ENCODE data around the gene SHOX. TPM values are rescaled to one million over a fixed set of nuclear protein-coding genes. Genes with fewer than 3 reads are reported as not detected.
A peak's percentile ranks its signal among the peaks of the same experiment; 100 is the strongest.

The SHOX gene
- polyA plus RNA-seq, 1 donor (not counting 4 experiments of a cell fraction or from before 2014, with no cell fraction given), result not detected

DNA sequence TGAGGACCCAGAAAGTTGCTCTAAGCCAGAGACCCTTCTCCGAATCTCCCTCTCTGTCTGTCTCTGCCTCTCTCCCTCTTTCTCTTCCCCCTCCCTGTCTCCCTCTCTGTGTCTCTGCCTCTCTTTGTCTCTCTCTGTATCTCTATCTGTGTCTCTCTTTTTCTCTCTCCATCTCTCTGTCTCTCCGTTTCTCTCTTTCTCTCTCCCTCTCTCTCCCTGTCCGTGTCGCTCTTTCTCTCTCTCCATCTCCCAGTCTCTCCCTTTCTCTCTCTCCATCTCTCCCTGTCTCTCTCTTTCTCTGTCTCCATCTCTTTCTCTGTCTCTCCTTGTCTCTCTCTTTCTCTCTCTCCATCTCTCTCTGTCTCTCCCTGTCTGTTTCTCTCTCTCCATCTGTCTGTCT, 2.6 kb upstream of the SHOX start:
- no peak for FAIRE-seq
- peaks cover 62% of the 10 kb centered on the region for H3K27me3 ChIP-seq (ENCODE audit: control insufficient read depth, extremely low read depth, insufficient read depth, low read length)
- TF ChIP-seq, protein P1, sequence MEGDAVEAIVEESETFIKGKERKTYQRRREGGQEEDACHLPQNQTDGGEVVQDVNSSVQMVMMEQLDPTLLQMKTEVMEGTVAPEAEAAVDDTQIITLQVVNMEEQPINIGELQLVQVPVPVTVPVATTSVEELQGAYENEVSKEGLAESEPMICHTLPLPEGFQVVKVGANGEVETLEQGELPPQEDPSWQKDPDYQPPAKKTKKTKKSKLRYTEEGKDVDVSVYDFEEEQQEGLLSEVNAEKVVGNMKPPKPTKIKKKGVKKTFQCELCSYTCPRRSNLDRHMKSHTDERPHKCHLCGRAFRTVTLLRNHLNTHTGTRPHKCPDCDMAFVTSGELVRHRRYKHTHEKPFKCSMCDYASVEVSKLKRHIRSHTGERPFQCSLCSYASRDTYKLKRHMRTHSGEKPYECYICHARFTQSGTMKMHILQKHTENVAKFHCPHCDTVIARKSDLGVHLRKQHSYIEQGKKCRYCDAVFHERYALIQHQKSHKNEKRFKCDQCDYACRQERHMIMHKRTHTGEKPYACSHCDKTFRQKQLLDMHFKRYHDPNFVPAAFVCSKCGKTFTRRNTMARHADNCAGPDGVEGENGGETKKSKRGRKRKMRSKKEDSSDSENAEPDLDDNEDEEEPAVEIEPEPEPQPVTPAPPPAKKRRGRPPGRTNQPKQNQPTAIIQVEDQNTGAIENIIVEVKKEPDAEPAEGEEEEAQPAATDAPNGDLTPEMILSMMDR (optimal IDR thresholded peaks at IDR 0.05 in 1 of 3, IDR thresholded peaks at IDR 0.05 in 1 of 3, conservative IDR thresholded peaks at IDR 0.05 in 1 of 3; ENCODE audit: extremely low read depth in 1 of 3, insufficient read depth in 2 of 3, low read length in 3 of 3), result no peak
- no peak for TF ChIP-seq EZH2 (IDR thresholded peaks at IDR 0.05; ENCODE audit: low read length)

DNA sequence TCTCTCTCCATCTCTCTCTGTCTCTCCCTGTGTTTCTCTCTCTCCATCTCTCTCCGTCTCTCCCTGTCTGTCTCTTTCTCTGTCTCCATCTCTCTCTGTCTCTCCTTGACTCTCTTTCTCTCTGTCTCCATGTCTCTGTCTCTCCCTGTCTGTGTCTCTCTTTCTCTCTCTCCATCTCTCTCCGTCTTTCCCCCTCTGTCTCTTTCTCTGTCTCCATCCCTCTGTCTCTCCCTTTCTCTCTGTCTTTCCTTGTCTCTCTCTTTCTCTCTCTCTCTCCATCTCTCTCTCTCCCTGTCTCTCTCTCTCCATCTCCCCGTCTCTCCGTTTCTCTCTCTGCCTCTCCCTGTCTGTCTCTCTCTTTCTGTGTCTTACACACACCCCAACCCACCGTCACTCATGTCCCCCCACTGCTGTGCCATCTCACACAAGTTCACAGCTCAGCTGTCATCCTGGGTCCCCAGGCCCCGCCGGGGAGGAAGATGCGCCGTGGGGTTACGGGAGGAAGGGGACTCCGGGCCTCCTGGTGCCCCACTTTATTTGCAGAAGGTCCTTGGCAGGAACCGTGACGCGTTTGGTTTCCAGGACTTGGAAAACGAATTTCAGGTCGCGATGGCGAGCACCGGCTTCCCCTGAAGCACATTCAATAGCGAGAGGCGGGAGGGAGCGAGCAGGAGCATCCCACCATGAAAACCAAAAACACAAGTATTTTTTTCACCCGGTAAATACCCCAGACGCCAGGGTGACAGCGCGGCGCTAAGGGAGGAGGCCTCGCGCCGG, 1.2 kb upstream of the SHOX start:
- no peak overlapping the region for H2AFZ ChIP-seq (ENCODE audit: control insufficient read depth, low read length)
- H3K4me3 ChIP-seq (ENCODE audit: control insufficient read depth in 2 of 3, extremely low read depth in 1 of 3, insufficient read depth in 2 of 3, low read depth in 1 of 3, low read length in 3 of 3), result no peak overlapping the region
- no peaks in the 10 kb centered on the region for H3K9me3 ChIP-seq (ENCODE audit: control insufficient read depth, low read depth, low read length)
- no peaks in the 10 kb centered on the region for H3K4me1 ChIP-seq (ENCODE audit: control insufficient read depth, extremely low read depth, insufficient read depth, low read length)
- no peaks in the 10 kb centered on the region for H3K36me3 ChIP-seq (ENCODE audit: control insufficient read depth in 2 of 2, extremely low read depth in 1 of 2, insufficient read depth in 2 of 2, low read length in 2 of 2)
- dilution Hi-C loops (cut with MboI; ENCODE audit: extremely low pct_ligation_motif_present, low sequenced_read_pairs), result no loop called here
- FAIRE-seq (no peak), DNase-seq (ENCODE audit: low read depth, low spot score) (no peak)
- no peaks in the 10 kb centered on the region for H3K9me1 ChIP-seq (ENCODE audit: control insufficient read depth, extremely low read depth, insufficient read depth, low read length)
- H3K9ac ChIP-seq (ENCODE audit: control insufficient read depth, extremely low read depth, insufficient read depth, low read length), result no peak overlapping the region
- no peak overlapping the region for H3K4me2 ChIP-seq (ENCODE audit: control insufficient read depth, extremely low read depth, insufficient read depth, low read depth, low read length)
- H4K20me1 ChIP-seq (ENCODE audit: control insufficient read depth, extremely low read depth, insufficient read depth, low read length), result no peaks in the 10 kb centered on the region
- H3K79me2 ChIP-seq (ENCODE audit: control insufficient read depth, insufficient read depth, low read length), result no peaks in the 10 kb centered on the region
- TF ChIP-seq, protein P1 (optimal IDR thresholded peaks at IDR 0.05 in 1 of 3, IDR thresholded peaks at IDR 0.05 in 1 of 3, conservative IDR thresholded peaks at IDR 0.05 in 1 of 3; ENCODE audit: extremely low read depth in 1 of 3, insufficient read depth in 2 of 3, low read length in 3 of 3), result no peak
- TF ChIP-seq EZH2 (IDR thresholded peaks at IDR 0.05; ENCODE audit: low read length), result peak; percentile 38
- H3K27me3 ChIP-seq (ENCODE audit: control insufficient read depth, extremely low read depth, insufficient read depth, low read length), result peaks cover 66% of the 10 kb centered on the region
- no peak overlapping the region for H3K27ac ChIP-seq (ENCODE audit: control insufficient read depth, insufficient read depth, low read length)

More for the DNA sequence above, 2.6 kb upstream of the SHOX start:
- no peak overlapping the region for H2AFZ ChIP-seq (ENCODE audit: control insufficient read depth, low read length)
- no peaks in the 10 kb centered on the region for H3K4me1 ChIP-seq (ENCODE audit: control insufficient read depth, extremely low read depth, insufficient read depth, low read length)
- no peak overlapping the region for H3K4me2 ChIP-seq (ENCODE audit: control insufficient read depth, extremely low read depth, insufficient read depth, low read depth, low read length)
- H3K27ac ChIP-seq (ENCODE audit: control insufficient read depth, insufficient read depth, low read length), result no peak overlapping the region
- dilution Hi-C loops (cut with MboI; ENCODE audit: extremely low pct_ligation_motif_present, low sequenced_read_pairs), result no loop called here
- H3K36me3 ChIP-seq (ENCODE audit: control insufficient read depth in 2 of 2, extremely low read depth in 1 of 2, insufficient read depth in 2 of 2, low read length in 2 of 2), result no peaks in the 10 kb centered on the region
- H3K4me3 ChIP-seq (ENCODE audit: control insufficient read depth in 2 of 3, extremely low read depth in 1 of 3, insufficient read depth in 2 of 3, low read depth in 1 of 3, low read length in 3 of 3), result no peak overlapping the region
- H3K9me1 ChIP-seq (ENCODE audit: control insufficient read depth, extremely low read depth, insufficient read depth, low read length), result no peaks in the 10 kb centered on the region
- no peaks in the 10 kb centered on the region for H3K9me3 ChIP-seq (ENCODE audit: control insufficient read depth, low read depth, low read length)
- H3K9ac ChIP-seq (ENCODE audit: control insufficient read depth, extremely low read depth, insufficient read depth, low read length), result no peak overlapping the region
- no peaks in the 10 kb centered on the region for H3K79me2 ChIP-seq (ENCODE audit: control insufficient read depth, insufficient read depth, low read length)
- no peaks in the 10 kb centered on the region for H4K20me1 ChIP-seq (ENCODE audit: control insufficient read depth, extremely low read depth, insufficient read depth, low read length)
- DNase-seq (ENCODE audit: low read depth, low spot score), result no peak

Data from keratinocyte (primary cell).